ENCODE results near the gene CAPN15.

Gene CAPN15

DNA sequence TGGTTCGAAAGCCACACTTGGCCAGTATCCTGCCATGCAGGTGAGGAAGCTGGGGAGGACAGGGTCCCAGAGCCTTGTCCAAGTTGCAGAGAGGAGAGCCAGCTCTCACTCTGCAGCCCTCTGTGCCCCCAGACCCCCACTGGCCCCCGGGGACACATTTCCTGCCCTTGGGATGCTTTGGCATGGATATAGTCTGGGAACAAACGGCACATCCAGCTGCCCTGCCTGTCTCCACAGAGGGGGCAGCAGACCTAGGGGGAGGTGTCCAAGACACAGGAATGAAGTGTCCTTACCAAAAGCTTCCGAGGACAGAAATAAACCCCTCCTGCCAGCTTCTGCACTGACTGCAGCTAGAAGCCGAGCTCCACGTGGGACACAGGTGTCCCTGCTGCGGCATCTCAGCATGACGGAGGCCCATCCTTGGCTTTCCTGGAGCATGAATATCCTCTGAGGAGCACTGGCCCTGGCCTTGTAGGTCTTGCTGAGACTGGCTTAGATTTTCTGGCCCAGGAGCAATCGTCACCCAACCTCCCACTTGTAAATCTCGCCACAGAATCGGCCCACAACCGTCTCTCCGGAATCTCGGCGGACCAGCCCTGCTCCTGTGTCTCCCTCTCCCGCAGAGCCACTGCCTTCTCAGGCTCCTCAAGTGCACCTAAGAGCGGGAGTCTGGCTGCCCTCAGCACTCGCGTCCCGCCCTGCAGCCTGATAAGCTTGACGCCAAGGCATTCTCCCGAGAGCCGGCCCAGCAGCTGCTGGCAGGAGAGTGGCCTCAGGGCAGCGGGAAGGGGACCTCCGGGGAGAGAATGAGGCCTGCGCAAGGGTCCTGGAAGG, 1.1 kb upstream of the CAPN15 start:
- DNase-seq = no peak

DNA sequence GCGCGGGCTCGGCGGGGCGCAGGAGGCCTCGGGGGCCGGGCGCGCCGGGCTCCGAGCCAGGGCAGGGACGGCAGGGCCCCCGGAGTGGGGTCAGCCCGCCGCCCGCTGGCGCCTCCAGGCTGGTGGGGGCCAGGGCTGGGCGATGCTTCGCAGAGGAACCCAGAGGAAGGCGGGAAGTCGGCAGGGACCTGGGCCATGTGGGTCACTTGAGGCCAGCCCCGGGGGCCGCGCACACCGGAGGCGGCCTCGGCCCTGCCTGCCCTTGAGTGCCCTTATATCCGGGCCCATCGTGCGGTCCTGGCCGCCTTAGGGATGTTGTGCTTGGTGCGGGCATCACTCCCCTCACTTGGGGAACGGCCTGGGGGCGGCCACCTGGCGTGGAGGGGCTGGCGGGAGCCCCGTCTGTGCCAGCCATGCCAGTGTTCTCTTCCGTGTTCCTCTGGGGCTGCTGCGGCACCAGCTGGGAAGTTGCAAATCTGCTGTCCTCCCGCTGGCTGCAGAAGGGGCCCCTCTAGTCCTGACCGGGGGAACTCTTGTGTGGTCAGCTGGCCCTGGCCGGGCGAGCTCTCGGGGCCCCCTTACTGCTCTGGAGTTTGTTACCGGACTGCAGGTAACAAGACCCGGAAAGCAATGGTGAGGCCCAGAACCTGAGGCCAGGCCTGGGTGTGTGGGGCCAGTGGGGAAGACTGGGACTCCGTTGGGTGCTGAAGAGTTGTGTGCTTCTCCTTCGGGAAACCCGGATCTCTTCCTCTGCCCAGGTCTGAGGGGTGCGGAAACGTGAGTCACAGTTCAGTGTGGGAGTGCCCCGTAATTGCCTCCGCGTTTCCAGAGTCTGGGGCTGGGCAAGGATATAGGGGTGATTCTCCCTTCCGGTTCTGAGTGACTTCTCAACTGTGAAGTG, 849 bp downstream of the CAPN15 start:
- no peak for DNase-seq

DNA sequence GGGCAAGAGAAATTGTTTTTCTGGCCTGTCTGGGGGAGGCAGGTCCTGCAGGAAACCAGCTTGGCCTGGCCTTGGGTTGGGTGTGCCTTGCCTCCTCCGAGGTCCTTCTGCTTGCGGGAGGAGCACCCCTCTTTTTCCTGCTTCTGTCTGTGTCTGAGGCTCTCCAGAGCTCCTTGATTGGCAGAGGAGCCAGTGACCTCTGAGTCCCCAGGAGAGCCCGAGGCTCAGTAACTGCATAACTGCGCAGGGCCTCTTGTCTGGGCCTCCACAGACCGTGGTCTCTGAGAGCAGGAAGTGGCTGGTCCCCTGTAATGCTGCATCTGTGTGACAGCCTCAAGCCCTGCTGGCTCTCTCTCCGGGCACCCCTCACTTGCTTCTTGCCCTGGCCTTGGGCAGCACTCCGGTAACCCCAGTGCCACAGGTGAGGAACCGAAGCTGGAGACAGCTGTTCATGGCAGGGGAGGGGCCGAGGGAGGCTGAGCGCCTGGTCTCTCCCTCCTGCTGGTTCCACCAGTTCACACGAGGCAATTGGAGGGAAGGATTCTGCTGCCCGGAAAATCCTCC, 1.6 kb downstream of the CAPN15 start:
- no peak for DNase-seq

DNA sequence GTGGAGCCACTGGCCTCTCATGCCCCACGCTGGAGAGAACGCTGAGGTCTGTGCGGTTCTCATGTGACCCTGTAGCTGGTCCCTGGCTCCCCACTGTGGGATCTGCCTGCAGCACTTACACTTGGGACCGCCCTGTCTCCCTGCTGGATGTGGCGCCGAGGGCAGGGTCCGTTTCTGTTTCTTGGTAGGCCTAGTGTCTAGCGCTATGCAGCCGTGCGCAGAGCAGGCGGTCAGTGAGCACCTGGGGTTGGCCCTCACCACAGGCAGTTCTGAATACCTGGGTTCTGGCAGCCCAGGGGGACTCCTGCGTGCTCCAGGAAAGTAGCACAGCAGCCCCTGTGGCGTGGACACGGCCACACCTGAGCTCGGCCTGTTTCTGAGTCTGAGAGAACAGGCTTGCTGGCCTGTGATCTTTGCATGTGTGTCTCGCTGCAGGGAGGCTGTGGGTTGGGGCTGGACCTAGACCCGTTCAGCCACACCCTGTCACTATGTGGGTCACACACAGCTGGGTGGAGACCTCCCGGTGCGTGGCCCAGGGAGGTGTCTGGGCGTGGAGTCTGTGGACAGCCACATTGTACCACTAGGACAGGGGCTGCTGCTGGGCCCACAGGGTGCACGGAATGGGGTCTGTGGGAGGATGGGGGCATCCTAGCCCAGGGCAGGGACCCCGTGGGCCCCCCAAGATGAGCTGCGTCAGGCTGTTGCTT, 2.8 kb downstream of the CAPN15 start:
- no peak for DNase-seq

DNA sequence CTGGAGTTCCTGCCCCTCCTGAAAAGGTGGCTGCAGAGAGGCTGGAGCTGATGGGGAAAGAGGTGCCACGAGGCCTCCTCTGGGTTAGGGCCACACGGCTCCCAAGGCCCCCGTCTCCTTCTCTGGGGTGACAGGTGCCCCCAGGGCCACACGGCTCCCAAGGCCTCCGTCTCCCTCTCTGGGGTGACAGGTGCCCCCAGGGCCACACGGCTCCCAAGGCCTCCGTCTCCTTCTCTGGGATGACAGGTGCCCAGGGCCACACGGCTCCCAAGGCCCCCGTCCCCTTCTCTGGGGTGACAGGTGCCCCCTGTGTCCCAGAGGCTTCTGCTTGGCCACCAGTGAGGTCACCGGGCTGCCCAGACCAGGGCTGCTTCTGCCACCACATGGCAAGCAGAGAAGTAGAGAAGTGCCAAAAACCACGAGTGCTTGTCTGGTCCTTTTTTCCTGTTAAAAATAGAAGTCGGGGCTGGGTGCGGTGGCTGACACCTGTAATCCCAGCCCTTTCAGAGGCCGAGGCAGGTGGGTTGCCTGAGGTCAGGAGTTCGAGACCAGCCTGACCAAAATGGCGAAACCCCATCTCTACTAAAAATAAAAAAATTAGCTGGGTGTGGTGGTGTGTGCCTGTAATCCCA, 4.1 kb downstream of the CAPN15 start:
- no peak for DNase-seq

DNA sequence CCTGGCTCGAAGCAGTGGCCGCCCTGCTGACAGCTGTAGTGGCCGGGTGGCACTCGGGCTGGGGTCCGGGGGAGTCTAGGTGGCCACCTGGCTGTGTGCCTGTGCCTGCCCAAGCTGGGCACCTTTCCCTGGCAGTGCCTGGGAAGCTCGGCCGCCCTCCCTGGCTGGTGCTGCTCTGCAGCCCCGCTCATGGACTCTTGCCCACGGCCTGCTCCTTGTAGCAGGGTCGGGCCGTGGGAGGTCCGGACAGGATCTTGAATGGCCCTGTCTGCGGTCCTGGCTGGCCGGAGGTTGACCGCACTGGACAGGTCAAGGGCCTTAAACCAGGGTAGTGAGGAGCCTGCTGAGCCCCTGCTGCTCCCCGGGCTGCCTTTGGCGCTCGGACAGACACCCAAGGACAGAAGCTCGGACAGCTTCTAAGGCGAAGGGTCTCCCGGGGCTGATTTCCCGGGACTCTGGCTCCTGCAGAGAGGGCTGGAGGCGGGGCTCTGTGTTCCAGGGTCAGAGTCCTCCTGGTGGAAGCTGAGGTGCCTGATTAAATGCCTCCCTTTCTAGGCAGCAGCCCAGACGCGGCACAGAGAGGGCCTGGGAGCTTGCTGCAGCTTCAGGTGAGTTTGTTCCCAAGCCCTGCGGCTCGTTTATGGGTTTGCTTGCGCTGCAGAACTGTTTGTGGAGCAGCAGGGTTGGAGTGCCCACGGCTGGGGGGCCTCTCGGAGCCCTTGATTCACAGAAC, 6.0 kb downstream of the CAPN15 start:
- no peak for DNase-seq

DNA sequence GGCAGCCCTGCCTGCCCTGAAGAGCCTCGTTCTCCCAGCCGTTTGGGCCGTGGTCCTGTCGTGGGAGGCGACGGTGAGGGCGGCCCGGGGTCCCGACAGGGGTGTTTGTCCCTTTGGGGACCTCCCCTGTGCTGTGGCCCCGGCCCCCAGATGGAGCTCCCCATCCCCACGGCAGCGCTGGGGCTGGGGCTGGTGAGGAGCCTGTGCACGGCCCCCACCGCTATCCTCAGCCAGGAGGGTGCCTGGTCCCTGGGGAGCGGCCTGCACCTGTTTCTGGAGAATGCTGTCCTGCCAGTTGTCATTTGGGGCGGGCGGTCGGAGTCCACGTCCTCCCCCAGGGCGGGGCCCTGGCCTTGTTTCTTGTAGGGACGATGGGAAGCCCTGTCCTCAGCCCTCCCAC, 6.6 kb downstream of the CAPN15 start:
- DNase-seq = no peak

DNA sequence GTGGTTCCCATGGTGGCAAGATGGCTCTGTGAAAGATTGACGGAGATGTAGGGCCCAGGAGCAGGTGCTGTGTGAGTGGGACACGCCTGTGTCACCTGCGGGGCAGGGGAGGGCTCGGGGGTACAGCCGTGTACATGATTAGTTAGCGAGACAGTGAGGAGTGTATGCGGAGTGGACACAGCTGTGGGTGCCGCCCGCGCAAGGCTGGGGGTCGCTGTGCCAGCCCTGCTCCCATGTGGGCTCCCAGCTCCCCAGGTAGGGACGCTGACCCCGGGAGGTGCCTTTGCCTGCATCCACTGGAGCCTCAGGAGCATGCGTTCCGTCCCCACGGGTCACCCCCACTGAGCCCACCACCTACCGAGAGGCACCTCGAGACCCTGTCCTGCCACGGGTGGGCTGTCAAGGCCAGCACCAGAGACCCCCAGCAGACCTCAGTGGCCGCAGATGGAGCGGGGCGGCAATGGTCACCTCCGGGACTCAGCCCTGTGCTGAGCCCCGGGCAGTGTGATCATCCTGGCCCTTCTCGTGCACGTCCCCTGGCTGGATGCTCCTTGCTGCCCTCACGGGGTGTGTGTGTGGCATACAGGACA, 7.4 kb downstream of the CAPN15 start:
- DNase-seq = no peak

DNA sequence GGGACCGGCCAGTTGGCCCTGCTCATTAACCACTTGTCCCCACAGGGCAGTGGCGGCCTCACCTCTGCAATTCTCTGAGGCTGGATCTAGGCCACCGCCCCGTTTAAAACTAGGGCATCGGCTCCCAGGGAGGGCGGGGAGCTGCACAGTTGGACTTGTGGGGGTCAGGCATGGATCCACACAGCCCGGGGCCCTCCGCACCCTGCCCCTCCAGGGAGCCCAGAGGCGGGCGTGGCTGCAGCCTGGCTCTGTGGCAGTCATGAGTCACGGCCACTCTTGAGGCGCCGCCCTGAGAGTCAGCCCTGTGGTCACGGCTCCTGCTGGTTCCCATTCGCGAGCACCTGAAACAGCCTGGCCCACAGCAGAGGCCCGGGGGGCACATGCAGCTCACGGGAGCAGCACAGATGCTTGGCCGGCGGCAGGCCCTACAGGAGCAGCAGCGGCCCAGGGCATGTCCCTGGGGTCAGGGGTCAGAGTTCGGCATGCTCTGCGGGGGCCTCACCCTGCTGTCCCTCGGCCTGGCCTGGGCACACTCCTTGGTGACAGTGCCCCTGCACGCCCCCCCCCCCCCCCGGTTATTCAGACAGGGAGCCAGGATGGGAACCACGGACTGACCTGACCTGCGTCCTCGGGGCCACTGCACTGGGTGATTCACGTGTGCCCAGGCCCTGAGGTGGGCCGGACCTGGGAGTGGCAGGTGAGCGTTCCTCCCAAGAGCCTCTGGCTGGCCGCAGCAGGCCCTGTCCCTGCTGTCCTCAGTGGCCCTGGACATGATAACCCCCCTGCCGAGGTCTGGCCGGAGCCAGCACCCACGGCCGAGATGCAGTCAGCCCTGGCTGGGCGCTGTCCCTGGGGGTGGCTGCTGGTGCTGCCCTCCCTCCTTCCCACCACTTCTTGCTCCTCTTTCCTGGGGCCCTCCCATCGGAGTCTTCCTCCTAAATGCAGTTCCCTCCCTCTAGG, 8.2 kb downstream of the CAPN15 start:
- DNase-seq = peak; percentile 17

DNA sequence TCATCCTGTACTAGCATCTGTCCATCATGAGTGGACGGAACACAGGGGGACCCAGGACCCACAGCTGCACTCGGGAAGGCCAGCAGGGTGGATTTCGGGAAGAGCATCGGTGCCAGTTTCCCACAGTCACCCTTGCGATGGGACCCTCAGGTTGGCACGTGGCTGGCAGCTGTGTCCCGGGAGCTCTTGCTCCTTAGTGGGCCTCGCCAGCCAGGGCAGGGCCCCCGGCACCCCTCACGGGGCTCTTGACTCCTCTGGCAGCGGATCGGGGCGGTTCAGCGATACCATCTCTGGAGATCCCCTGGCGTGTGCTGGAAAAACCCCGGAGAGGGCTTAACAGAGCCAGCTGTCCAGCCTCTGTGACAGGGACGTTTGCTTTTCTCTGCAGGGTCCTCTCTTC, 9.2 kb downstream of the CAPN15 start:
- no peak for DNase-seq

DNA sequence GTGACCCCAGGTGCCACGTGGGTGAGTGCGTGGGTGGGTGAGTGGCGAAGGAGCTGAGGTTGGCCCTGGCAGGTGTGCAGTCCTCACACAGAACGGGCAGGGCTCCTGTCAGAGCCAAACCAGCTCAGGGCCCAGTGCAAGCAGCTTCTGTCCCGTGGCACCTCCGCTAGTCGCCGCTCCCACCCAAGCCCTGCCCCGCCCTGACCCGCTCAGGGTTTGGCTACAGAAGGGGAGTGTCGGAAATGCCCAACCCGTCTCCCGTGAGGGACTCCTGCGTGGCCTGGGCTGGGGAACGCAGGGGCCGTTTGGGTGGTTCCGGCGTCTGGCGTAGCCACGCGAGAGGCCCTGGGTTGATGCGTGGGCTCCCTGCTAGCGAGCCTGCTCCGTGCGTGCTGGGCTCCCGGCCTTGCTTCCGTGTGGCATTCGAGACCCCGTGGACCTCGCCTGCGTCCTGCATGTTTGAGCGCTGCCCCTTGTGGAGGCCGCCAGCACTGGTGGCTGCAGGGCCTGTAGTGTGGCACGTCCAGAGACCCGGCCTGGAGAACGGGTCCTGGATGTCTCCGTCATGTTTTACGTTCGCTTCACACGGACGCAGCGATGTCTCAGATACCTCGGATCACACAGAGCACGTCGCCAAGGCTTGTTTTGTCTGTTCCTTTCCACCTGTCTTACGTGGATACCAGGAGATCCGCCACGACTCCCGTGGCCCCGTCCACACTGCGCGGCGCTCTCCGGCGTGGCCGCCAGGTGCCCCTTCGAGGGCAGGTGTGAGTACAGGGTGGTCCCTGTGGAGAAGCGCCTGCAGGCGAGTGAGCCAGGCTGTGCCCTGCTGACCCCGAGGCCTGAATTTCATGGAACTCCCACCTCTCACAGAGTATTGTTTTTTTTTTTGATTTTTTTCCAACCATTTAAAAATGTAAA, 10.2 kb downstream of the CAPN15 start:
- DNase-seq = no peak

DNA sequence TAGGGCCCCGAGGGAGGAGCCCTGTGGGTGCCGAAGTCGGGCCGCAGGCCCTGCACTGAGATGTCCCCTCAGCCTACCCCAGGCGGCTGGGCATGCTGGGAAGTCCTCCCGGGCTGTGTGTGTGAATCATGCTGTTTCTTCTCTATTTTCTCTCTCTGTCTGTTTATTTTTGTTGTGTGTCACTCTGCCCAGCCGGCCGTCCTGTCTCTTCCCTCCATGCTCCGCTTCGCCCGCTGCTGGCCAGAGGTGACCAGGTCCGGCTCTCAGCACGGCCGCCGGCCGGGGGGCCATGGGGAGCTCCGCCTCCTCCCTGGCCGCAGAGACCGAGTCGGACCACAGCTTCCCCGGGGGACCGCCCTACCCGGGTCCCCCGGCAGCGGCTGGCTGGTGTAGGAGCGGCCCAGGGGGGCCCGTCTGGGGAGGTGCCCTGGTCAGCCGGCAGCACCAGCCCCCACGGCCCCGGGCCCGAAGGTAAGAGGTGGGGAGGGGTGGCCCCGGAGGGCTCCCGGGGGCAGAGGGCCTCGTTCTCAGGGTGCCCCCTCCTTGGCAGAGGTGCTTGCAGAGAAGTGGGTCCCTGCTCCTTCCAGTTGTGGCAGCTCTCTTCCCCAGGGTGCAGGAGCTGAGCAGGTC, 12.5 kb downstream of the CAPN15 start:
- DNase-seq = no peak

DNA sequence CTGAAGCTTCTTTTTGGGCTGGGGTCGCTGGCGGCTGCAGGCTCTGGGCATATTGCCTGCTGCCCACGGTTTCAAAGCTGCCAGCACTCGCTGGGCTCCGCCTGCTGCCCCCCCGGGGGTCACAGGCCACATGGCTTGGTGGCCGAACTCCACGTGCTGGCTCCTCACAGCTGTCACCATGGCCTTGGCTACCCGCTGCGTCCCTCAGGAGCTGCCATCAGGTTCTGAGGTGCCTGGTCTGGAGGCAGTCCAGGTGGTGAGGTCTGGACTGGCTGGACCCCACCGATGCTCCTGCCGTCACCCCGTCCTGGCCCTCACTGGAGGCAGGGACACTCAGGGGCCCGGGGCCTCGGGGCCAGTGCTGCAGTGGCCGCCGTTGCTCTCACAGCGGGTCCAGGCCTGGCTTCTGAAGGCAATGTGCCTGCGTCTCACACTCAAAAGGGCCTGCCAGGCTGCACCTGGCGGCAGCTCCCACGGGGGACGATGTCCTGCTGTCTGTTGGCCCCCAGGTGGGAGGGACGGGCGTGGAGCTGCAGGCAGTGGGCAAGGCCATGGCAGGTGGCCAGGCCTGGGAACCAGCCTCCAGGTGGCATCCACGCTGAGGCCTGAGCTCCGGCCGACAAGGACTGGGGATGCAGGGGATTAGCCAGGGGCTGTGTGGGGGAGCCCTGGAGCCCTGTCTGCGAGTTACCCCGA, 13.3 kb downstream of the CAPN15 start:
- DNase-seq = no peak

DNA sequence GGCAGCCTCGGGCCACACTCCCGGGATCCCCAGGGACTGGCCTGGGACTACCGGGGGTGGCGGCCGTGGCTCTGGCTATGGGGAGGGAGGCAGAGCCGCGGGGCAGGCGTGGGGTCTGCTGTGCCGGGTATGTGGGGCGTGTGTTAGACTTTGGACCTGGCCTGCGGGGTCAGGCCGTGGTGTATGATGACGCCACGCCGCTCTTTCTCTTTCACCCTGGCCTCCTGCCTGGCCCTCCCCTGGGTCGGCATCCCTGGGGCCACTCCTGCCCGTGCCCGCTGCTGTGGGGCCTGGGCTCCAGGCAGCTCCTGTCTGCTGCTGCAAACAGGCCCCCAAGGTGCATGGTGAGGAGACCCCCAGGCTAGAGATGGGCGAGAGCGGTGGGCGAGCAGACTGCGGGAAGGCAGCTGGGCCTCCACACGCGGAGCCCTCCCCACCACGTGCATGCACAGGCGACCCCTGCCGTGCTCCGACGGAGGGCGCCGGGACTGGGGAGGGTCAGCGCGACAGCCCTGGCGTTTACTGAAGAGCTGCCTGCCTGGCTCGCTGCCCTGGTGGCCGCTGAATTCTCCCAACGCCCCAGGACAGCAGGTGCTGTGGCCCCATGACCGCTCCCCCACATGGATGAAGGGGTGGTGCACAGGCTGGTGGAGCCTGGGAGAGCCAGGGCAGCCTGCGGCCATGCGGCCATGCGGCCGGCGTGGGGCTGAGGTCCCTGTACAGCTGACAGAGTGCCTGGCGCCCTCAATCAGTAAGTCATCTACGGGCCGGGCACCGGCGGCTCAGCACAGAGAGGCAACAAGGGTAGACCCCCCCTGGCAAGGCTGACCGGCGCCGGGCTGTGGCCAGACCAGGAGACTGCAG, 16.0 kb downstream of the CAPN15 start:
- DNase-seq = no peak

DNA sequence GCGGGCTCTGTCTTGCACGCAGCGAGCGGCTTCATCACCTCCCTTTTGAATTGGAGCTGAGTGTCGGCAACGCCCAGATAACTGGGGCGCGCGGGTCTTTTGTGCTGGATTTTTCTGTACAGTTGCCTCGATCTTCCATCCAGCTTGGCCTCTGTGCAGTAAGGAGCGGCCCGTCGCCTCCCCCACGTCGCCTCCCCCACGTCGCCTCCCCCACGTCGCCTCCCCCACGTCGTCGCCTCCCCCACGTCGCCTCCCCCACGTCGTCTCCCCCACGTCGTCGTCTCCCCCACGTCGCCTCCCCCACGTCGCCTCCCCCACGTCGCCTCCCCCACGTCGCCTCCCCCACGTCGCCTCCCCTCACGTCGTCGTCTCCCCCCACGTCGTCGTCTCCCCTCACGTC, 17.0 kb downstream of the CAPN15 start:
- no peak for DNase-seq

DNA sequence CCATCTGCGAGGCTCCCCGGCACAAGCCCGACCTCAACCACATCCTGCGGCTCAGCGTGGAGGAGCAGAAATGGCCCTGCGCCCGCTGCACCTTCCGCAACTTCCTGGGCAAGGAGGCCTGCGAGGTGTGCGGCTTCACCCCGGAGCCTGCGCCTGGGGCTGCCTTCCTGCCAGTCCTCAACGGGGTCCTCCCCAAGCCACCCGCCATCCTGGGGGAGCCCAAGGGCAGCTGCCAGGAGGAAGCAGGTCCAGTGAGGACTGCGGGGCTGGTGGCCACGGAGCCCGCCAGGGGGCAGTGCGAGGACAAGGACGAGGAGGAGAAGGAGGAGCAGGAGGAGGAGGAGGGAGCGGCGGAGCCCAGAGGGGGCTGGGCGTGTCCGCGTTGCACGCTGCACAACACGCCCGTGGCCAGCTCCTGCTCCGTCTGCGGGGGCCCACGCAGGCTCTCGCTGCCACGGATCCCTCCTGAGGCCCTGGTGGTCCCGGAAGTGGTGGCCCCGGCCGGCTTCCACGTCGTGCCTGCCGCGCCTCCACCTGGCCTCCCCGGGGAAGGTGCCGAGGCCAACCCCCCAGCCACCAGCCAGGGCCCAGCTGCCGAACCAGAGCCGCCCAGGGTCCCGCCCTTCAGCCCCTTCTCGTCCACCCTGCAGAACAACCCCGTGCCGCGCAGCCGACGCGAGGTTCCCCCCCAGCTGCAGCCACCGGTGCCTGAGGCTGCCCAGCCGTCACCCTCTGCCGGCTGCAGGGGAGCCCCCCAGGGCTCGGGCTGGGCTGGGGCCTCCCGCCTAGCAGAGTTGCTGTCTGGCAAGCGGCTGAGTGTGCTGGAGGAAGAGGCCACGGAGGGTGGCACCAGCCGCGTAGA, 19.6 kb downstream of the CAPN15 start:
- DNase-seq = no peak
